ENCODE measurements around the gene DUOX1. TPM values are rescaled to one million over a fixed set of nuclear protein-coding genes. Genes with fewer than 3 reads are reported as not detected.

DUOX1 gene
- total and polyA plus RNA-seq, 4 donors = 0.02 to 0.94 (median 0.08) TPM; not detected in 1

GRCh38 chr15:45199136-45199810 is 69.5 kb downstream of the DUOX1 start:
- no peaks in the 10 kb centered on the region for H3K36me3 ChIP-seq (ENCODE audit: control insufficient read depth in 4 of 4, insufficient read depth in 3 of 4, low read depth in 1 of 4, low read length in 3 of 4)
- no peak for DNase-seq (ENCODE audit: low spot score)
- H3K27me3 ChIP-seq (ENCODE audit: control insufficient read depth in 4 of 4, insufficient read depth in 4 of 4, low read length in 3 of 4) = no peaks in the 10 kb centered on the region
- peak overlapping the region; percentile 64 to 91 (median 73) for H3K4me3 ChIP-seq (ENCODE audit: low read depth in 1 of 3, low read length in 3 of 3)
- peaks cover 3 to 27% (median 16%) of the 10 kb centered on the region in 4 donors for H3K4me1 ChIP-seq (ENCODE audit: control insufficient read depth in 4 of 4, insufficient read depth in 4 of 4, low read length in 3 of 4)
- H3K9ac ChIP-seq (ENCODE audit: low read depth in 1 of 2, low read length in 2 of 2) = peak overlapping the region; percentile 18 to 78
- no peaks in the 10 kb centered on the region for H3K9me3 ChIP-seq (ENCODE audit: control insufficient read depth in 4 of 4, low read length in 3 of 4)
- WGBS = 3% methylated on average over 25 of the region's 25 CpGs
- TF ChIP-seq JUND (IDR thresholded peaks at IDR 0.05) (no peak), ZBTB33 (IDR thresholded peaks at IDR 0.05) (no peak), REST (IDR thresholded peaks at IDR 0.05) (no peak), RAD21 (IDR thresholded peaks at IDR 0.05) (no peak), FOXA1 (IDR thresholded peaks at IDR 0.05) (no peak), CTCF (IDR thresholded peaks at IDR 0.05; ENCODE audit: low read depth, low read length, missing input control) (no peak), TAF1 (conservative IDR thresholded peaks at IDR 0.05) (no peak), MAX (IDR thresholded peaks at IDR 0.05) (no peak), NR2F2 (IDR thresholded peaks at IDR 0.05) (no peak), RXRA (IDR thresholded peaks at IDR 0.05) (no peak), HNF4G (IDR thresholded peaks at IDR 0.05) (no peak), ATF3 (IDR thresholded peaks at IDR 0.05) (no peak), FOXA2 (IDR thresholded peaks at IDR 0.05) (no peak), SP1 (IDR thresholded peaks at IDR 0.05) (no peak), GABPA (IDR thresholded peaks at IDR 0.05 in 1 of 2, conservative IDR thresholded peaks at IDR 0.05 in 1 of 2) (no peak), YY1 (IDR thresholded peaks at IDR 0.05) (no peak), EGR1 (IDR thresholded peaks at IDR 0.05; ENCODE audit: low read depth in 2 of 2) (no peak), HNF4A (conservative IDR thresholded peaks at IDR 0.05) (no peak)
- peak overlapping the region; percentile 97 to 98 for H3K27ac ChIP-seq (ENCODE audit: low read depth in 1 of 2, low read length in 2 of 2)
